Measurements from ENCODE around the gene C5orf63.

- no peak for TF ChIP-seq CTCF (IDR thresholded peaks at IDR 0.05; ENCODE audit: insufficient read depth, low read length)
- no peak for TF ChIP-seq REST (IDR thresholded peaks at IDR 0.05; ENCODE audit: insufficient replicate concordance, low read depth)
Observed at GRCh38 chr5:127068493-127069214, 4.6 kb downstream of the C5orf63 start.

Data from HL-60 (cell line).